ENCODE data around the gene PTK6.

The PTK6 gene

GRCh38 chr20:63490416-63490815 lies 46.8 kb downstream of the PTK6 start (continued):
- TF ChIP-seq ZBTB11 (tag by site-specific recombination; conservative IDR thresholded peaks at IDR 0.05; ENCODE audit: low read depth) (no peak), ZNF248 (tag by site-specific recombination; IDR thresholded peaks at IDR 0.05) (no peak), ZNF24 (tag by site-specific recombination; IDR thresholded peaks at IDR 0.05) (no peak), REPIN1 (tag by site-specific recombination; IDR thresholded peaks at IDR 0.05; ENCODE audit: low read depth) (no peak), ZNF843 (tag by site-specific recombination; IDR thresholded peaks at IDR 0.05) (no peak), ZNF785 (tag by site-specific recombination; IDR thresholded peaks at IDR 0.05) (no peak), ZNF311 (tag by site-specific recombination; IDR thresholded peaks at IDR 0.05; ENCODE audit: borderline replicate concordance) (no peak), ZNF585B (tag by site-specific recombination; IDR thresholded peaks at IDR 0.05) (no peak), ZNF426 (tag by site-specific recombination; IDR thresholded peaks at IDR 0.05) (no peak)
- TF ChIP-seq, protein P1, sequence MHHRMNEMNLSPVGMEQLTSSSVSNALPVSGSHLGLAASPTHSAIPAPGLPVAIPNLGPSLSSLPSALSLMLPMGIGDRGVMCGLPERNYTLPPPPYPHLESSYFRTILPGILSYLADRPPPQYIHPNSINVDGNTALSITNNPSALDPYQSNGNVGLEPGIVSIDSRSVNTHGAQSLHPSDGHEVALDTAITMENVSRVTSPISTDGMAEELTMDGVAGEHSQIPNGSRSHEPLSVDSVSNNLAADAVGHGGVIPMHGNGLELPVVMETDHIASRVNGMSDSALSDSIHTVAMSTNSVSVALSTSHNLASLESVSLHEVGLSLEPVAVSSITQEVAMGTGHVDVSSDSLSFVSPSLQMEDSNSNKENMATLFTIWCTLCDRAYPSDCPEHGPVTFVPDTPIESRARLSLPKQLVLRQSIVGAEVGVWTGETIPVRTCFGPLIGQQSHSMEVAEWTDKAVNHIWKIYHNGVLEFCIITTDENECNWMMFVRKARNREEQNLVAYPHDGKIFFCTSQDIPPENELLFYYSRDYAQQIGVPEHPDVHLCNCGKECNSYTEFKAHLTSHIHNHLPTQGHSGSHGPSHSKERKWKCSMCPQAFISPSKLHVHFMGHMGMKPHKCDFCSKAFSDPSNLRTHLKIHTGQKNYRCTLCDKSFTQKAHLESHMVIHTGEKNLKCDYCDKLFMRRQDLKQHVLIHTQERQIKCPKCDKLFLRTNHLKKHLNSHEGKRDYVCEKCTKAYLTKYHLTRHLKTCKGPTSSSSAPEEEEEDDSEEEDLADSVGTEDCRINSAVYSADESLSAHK (tag by site-specific recombination; IDR thresholded peaks at IDR 0.05), result no peak

GRCh38 chr20:63488315-63489251 lies 48.6 kb downstream of the PTK6 start:
- H3K4me3 ChIP-seq (ENCODE audit: low read depth, low read length), result no peak overlapping the region
- CTCF ChIA-PET, result no interaction called here
- H3K27ac ChIP-seq (ENCODE audit: extremely low read depth, low read depth, low read length), result no peak overlapping the region
- no peaks in the 10 kb centered on the region for H3K9me3 ChIP-seq (ENCODE audit: control insufficient read depth, insufficient read depth, low read depth, low read length)
- H3K4me1 ChIP-seq (ENCODE audit: control insufficient read depth, insufficient read depth, low read length), result no peaks in the 10 kb centered on the region
- POLR2A ChIA-PET, result interaction anchor here (0.6 to 1.5 kb wide), 2 partner anchors 14 to 386 kb away, joined by 3 read pairs; no protein-coding TSS in a partner anchor
- peaks cover 13 to 49% of the 10 kb centered on the region in 2 experiments; a peak in 2 of 3 replicates for H3K36me3 ChIP-seq (ENCODE audit: control insufficient read depth in 2 of 2, insufficient read depth in 1 of 2, low read length in 2 of 2)
- TF ChIP-seq ZNF18 (tag by site-specific recombination; IDR thresholded peaks at IDR 0.05) (no peak), AEBP2 (tag by site-specific recombination; IDR thresholded peaks at IDR 0.05; ENCODE audit: borderline replicate concordance) (no peak), MEIS1 (CRISPR knock-in tag; IDR thresholded peaks at IDR 0.05; ENCODE audit: borderline replicate concordance) (no peak), ZNF416 (tag by site-specific recombination; IDR thresholded peaks at IDR 0.05) (no peak), ZNF24 (tag by site-specific recombination; IDR thresholded peaks at IDR 0.05) (no peak), ZIC2 (tag by site-specific recombination; IDR thresholded peaks at IDR 0.05) (no peak), GFI1B (tag by site-specific recombination; IDR thresholded peaks at IDR 0.05) (no peak), ZNF146 (tag by site-specific recombination; IDR thresholded peaks at IDR 0.05) (no peak)
- TF ChIP-seq, protein P1 (tag by site-specific recombination; IDR thresholded peaks at IDR 0.05), result no peak
- TF ChIP-seq, protein P2, sequence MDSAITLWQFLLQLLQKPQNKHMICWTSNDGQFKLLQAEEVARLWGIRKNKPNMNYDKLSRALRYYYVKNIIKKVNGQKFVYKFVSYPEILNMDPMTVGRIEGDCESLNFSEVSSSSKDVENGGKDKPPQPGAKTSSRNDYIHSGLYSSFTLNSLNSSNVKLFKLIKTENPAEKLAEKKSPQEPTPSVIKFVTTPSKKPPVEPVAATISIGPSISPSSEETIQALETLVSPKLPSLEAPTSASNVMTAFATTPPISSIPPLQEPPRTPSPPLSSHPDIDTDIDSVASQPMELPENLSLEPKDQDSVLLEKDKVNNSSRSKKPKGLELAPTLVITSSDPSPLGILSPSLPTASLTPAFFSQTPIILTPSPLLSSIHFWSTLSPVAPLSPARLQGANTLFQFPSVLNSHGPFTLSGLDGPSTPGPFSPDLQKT (IDR thresholded peaks at IDR 0.05; ENCODE audit: borderline replicate concordance, low read depth, low read length), result no peak
- TF ChIP-seq, protein P3, sequence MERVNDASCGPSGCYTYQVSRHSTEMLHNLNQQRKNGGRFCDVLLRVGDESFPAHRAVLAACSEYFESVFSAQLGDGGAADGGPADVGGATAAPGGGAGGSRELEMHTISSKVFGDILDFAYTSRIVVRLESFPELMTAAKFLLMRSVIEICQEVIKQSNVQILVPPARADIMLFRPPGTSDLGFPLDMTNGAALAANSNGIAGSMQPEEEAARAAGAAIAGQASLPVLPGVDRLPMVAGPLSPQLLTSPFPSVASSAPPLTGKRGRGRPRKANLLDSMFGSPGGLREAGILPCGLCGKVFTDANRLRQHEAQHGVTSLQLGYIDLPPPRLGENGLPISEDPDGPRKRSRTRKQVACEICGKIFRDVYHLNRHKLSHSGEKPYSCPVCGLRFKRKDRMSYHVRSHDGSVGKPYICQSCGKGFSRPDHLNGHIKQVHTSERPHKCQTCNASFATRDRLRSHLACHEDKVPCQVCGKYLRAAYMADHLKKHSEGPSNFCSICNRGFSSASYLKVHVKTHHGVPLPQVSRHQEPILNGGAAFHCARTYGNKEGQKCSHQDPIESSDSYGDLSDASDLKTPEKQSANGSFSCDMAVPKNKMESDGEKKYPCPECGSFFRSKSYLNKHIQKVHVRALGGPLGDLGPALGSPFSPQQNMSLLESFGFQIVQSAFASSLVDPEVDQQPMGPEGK (tag by site-specific recombination; IDR thresholded peaks at IDR 0.05), result no peak

Data from HEK293 (cell line).